HG02852 (cell line): ENCODE measurements around the gene RFC4.

Experiments used
- ATAC-seq: cut with Tn5 transposase; IDR thresholded peaks from one replicate; pipeline ENCODE4 v1.9.1; 2021; ENCODE audit warnings: mild to moderate bottlenecking, moderate library complexity; ENCODE audit not compliant: unreplicated experiment

The RFC4 gene

GRCh38 chr3:186788482-186789370, 17.6 kb downstream of the RFC4 start:
- ATAC-seq, result no peak

GRCh38 chr3:186787642-186788481, 18.4 kb downstream of the RFC4 start:
- no peak for ATAC-seq

GRCh38 chr3:186786922-186787321, 19.4 kb downstream of the RFC4 start:
- ATAC-seq, result no peak

- ATAC-seq, result no peak
Observed at GRCh38 chr3:186785495-186786018, 20.7 kb downstream of the RFC4 start.

- no peak for ATAC-seq
Observed at GRCh38 chr3:186784820-186785494, 21.3 kb downstream of the RFC4 start.

GRCh38 chr3:186783731-186784515, 22.4 kb downstream of the RFC4 start:
- peak; percentile 61 for ATAC-seq

GRCh38 chr3:186783058-186783730, 23.1 kb downstream of the RFC4 start, which contains the start of gene EIF4A2:
Gene EIF4A2 (plus strand): TSS chr3:186783577. CDS start chr3:186783611, 34 bp downstream.
- ATAC-seq, result peak; percentile 61

- peak; percentile 20 for ATAC-seq
Observed at GRCh38 chr3:186782542-186783057, 23.7 kb downstream of the RFC4 start.

GRCh38 chr3:186779204-186779603, 27.1 kb downstream of the RFC4 start:
- no peak for ATAC-seq

- no peak for ATAC-seq
Observed at GRCh38 chr3:186775999-186776398, 30.3 kb downstream of the RFC4 start.

GRCh38 chr3:186772701-186773417, 33.4 kb downstream of the RFC4 start:
- ATAC-seq, result peak; percentile 93

GRCh38 chr3:186772281-186772694, 34.0 kb downstream of the RFC4 start:
- ATAC-seq, result peak; percentile 32

GRCh38 chr3:186760897-186761447, 45.3 kb downstream of the RFC4 start:
- no peak for ATAC-seq

- no peak for ATAC-seq
Observed at GRCh38 chr3:186760141-186760833, 46.0 kb downstream of the RFC4 start.

GRCh38 chr3:186759231-186759930, 46.9 kb downstream of the RFC4 start:
- ATAC-seq, result no peak

- ATAC-seq, result no peak
Observed at GRCh38 chr3:186757686-186758220, 48.5 kb downstream of the RFC4 start.

GRCh38 chr3:186757214-186757613, 49.1 kb downstream of the RFC4 start:
- no peak for ATAC-seq
